ENCODE results near the gene UNC93B1.

Gene UNC93B1

GRCh38 chr11:68003846-68004550 lies at the start of gene UNC93B1:
Gene UNC93B1 (minus strand): TSS chr11:68004097. CDS start chr11:68004043, 54 bp downstream.
- intact Hi-C loops (cut with DNase I), result no loop called here
- peak in 9 of 10 donors; percentile 47 to 92 (median 55) for DNase-seq

- peak in 1 of 10 donors; percentile 58 for DNase-seq
- intact Hi-C loops (cut with DNase I), result no loop called here
These were observed 49.2 kb upstream of the UNC93B1 start for GRCh38 chr11:68053117-68053516.

- DNase-seq, result peak in 1 of 10 donors; percentile 82
- intact Hi-C loops (cut with DNase I), result no loop called here
These were observed 48.4 kb upstream of the UNC93B1 start for GRCh38 chr11:68052137-68052873.

- intact Hi-C loops (cut with DNase I), result no loop called here
- DNase-seq, result peak in 1 of 10 donors; percentile 79
These were observed 47.6 kb upstream of the UNC93B1 start for GRCh38 chr11:68051191-68052136.

GRCh38 chr11:68050371-68050841 lies 46.5 kb upstream of the UNC93B1 start:
- peak in 1 of 10 donors; percentile 44 for DNase-seq
- intact Hi-C loops (cut with DNase I), result no loop called here

- intact Hi-C loops (cut with DNase I), result no loop called here
- DNase-seq, result peak in 1 of 10 donors; percentile 81
These were observed 45.8 kb upstream of the UNC93B1 start for GRCh38 chr11:68049509-68050370.

GRCh38 chr11:68048681-68049508 lies 45.0 kb upstream of the UNC93B1 start:
- intact Hi-C loops (cut with DNase I), result no loop called here
- peak in 2 of 10 donors; percentile 77 to 81 for DNase-seq

- DNase-seq, result peak in 3 of 10 donors; percentile 58 to 88 (median 83)
- intact Hi-C loops (cut with DNase I), result no loop called here
These were observed 43.8 kb upstream of the UNC93B1 start for GRCh38 chr11:68047437-68048290.

GRCh38 chr11:68044898-68045351 lies 41.0 kb upstream of the UNC93B1 start:
- intact Hi-C loops (cut with DNase I), result no loop called here
- peak in 3 of 10 donors; percentile 57 to 83 (median 59) for DNase-seq

- DNase-seq, result peak in 3 of 10 donors; percentile 45 to 80 (median 76)
- intact Hi-C loops (cut with DNase I), result no loop called here
These were observed 40.4 kb upstream of the UNC93B1 start for GRCh38 chr11:68044145-68044813.

- peak in 3 of 10 donors; percentile 57 to 75 (median 75) for DNase-seq
- intact Hi-C loops (cut with DNase I), result no loop called here
These were observed 39.6 kb upstream of the UNC93B1 start for GRCh38 chr11:68043349-68044144.

- DNase-seq, result peak in 1 of 10 donors; percentile 61
- intact Hi-C loops (cut with DNase I), result no loop called here
These were observed 39.1 kb upstream of the UNC93B1 start for GRCh38 chr11:68043029-68043348.

GRCh38 chr11:68042219-68043028 lies 38.5 kb upstream of the UNC93B1 start:
- intact Hi-C loops (cut with DNase I), result no loop called here
- DNase-seq, result peak in 4 of 10 donors; percentile 4 to 81 (median 69)

- DNase-seq, result peak in 3 of 10 donors; percentile 34 to 58 (median 42)
- intact Hi-C loops (cut with DNase I), result no loop called here
These were observed 37.8 kb upstream of the UNC93B1 start for GRCh38 chr11:68041617-68042218.
